Measurements from ENCODE around the gene PLAGL2. TPM values are rescaled to one million over a fixed set of nuclear protein-coding genes. Genes with fewer than 3 reads are reported as not detected.

The PLAGL2 gene
- total and polyA plus RNA-seq, 2 of the 8 experiments (the other 6 are each of a cell fraction or from before 2014, with no cell fraction given), result 20.6 to 25.4 TPM

- Histone ChIP-seq H3K9ac (replicated peaks in 1 of 4; ENCODE audit: extremely low read depth in 1 of 4, low read depth in 3 of 4, low read length in 3 of 4) (no peak overlapping the region), H4K8ac (ENCODE audit: extremely low read depth, insufficient read depth, low read length) (no peak overlapping the region), H2BK120ac (replicated peaks; ENCODE audit: low read depth, low read length) (no peak overlapping the region), H2AFZ (ENCODE audit: low read length) (no peak overlapping the region), H3K79me1 (ENCODE audit: low read depth, low read length) (no peaks in the 10 kb centered on the region), H3K18ac (ENCODE audit: extremely low read depth, low read length) (no peak overlapping the region), H3K9me3 (ENCODE audit: insufficient read depth in 2 of 2, low read depth in 1 of 2, low read length in 1 of 2) (no peaks in the 10 kb centered on the region), H2AK5ac (ENCODE audit: low read depth, low read length) (no peak overlapping the region), H3K4ac (replicated peaks; ENCODE audit: insufficient read length, low read depth, low read length) (no peak overlapping the region), H2BK5ac (ENCODE audit: low read depth, low read length) (no peak overlapping the region), H3K14ac (ENCODE audit: insufficient read length) (no peak overlapping the region), H4K20me1 (replicated peaks in 1 of 2; ENCODE audit: control insufficient read depth in 1 of 2, insufficient read depth in 2 of 2, low read length in 2 of 2) (peaks cover 0 to 1% of the 10 kb centered on the region in 2 experiments), H4K5ac (ENCODE audit: insufficient read length, low read depth, low read length) (no peak overlapping the region), H3K79me2 (ENCODE audit: control insufficient read depth in 1 of 2, insufficient read depth in 2 of 2, low read length in 2 of 2) (no peaks in the 10 kb centered on the region), H3K23ac (ENCODE audit: insufficient read length) (no peak overlapping the region), H3K27me3 (replicated peaks in 1 of 4; ENCODE audit: control insufficient read depth in 3 of 4, extremely low read depth in 1 of 4, insufficient read depth in 3 of 4, low read length in 3 of 4) (no peaks in the 10 kb centered on the region), H3K36me3 (ENCODE audit: control insufficient read depth in 2 of 4, insufficient read depth in 4 of 4, low read length in 3 of 4) (peaks cover 17 to 40% (median 30%) of the 10 kb centered on the region in 4 experiments; a peak in 6 of 8 replicates), H3K27ac (ENCODE audit: low read depth, low read length) (no peak overlapping the region), H2BK12ac (ENCODE audit: low read depth, low read length) (no peak overlapping the region), H3K23me2 (ENCODE audit: low read depth, low read length) (no peaks in the 10 kb centered on the region), H4K91ac (replicated peaks; ENCODE audit: insufficient read length, low read length) (no peak overlapping the region), H3K4me1 (replicated peaks in 1 of 4; ENCODE audit: control insufficient read depth in 3 of 4, insufficient read depth in 4 of 4, low read length in 3 of 4) (peaks cover 0 to 7% (median 4%) of the 10 kb centered on the region in 4 experiments; a peak in 4 of 7 replicates), H2BK20ac (ENCODE audit: low read length) (no peak overlapping the region), H3K4me3 (ENCODE audit: extremely low read depth in 1 of 4, insufficient read depth in 2 of 4, low read depth in 3 of 4, low read length in 4 of 4) (no peak overlapping the region), H2BK15ac (ENCODE audit: low read length) (no peak overlapping the region; the same call in 1 of the 2 replicates), H3K56ac (replicated peaks; ENCODE audit: insufficient read length, low read depth, low read length) (no peak overlapping the region), H3K4me2 (ENCODE audit: insufficient read depth in 1 of 2, low read depth in 2 of 2, low read length in 2 of 2) (no peak overlapping the region)
- FAIRE-seq (no peak), DNase-seq (ENCODE audit: low read depth in 1 of 2, low spot score in 2 of 2) (no peak)
- 84% methylated on average over 3 of the region's 3 CpGs; no CpG with 5 or more reads in 1 of the 2 experiments for WGBS, 2 experiments (ENCODE audit: extremely low coverage in 1 of 2, insufficient coverage in 1 of 2, insufficient read length in 1 of 2, insufficient replicate concordance in 2 of 2, low coverage in 1 of 2, low lambda C conversion rate in 2 of 2, missing lambda C conversion rate in 1 of 2)
- CTCF ChIA-PET (ENCODE audit: partially characterized antibody), result interaction anchor here (1.1 kb wide), 1 partner anchor 103 kb away, joined by 3 read pairs; no protein-coding TSS in a partner anchor
- POLR2A ChIA-PET (ENCODE audit: partially characterized antibody), result interaction anchor here (1.2 to 1.5 kb wide), 2 partner anchors 13 to 21 kb away, joined by 4 read pairs; no protein-coding TSS in a partner anchor
- TF ChIP-seq RNF2 (IDR thresholded peaks at IDR 0.05; ENCODE audit: borderline replicate concordance, low read depth, low read length, missing control alignments, poor library complexity, severe bottlenecking), result no peak
- TF ChIP-seq TAF1 (IDR thresholded peaks at IDR 0.05; ENCODE audit: low read depth, low read length), result no peak
- no peak for TF ChIP-seq JUN (IDR thresholded peaks at IDR 0.05; ENCODE audit: low read depth, low read length)
- no peak for TF ChIP-seq CTBP2 (IDR thresholded peaks at IDR 0.05; ENCODE audit: borderline replicate concordance, insufficient read depth, insufficient read length, low read length)
- no peak for TF ChIP-seq EP300 (IDR thresholded peaks at IDR 0.05; ENCODE audit: borderline replicate concordance in 1 of 2, low read depth in 2 of 2, low read length in 2 of 2)
- TF ChIP-seq SP2 (IDR thresholded peaks at IDR 0.05; ENCODE audit: low read length), result no peak
- no peak for TF ChIP-seq SRF (IDR thresholded peaks at IDR 0.05; ENCODE audit: low read depth, low read length)
- TF ChIP-seq SIN3A (conservative IDR thresholded peaks at IDR 0.05 in 1 of 2, IDR thresholded peaks at IDR 0.05 in 1 of 2; ENCODE audit: low read depth in 1 of 2, low read length in 2 of 2), result no peak
- TF ChIP-seq SUZ12 (IDR thresholded peaks at IDR 0.05; ENCODE audit: low read length), result no peak
- TF ChIP-seq GABPA (IDR thresholded peaks at IDR 0.05; ENCODE audit: borderline replicate concordance, insufficient read depth, low read length), result no peak
- TF ChIP-seq KDM4A (IDR thresholded peaks at IDR 0.05; ENCODE audit: low read depth, low read length, severe bottlenecking), result no peak
- no peak for TF ChIP-seq SAP30 (IDR thresholded peaks at IDR 0.05; ENCODE audit: insufficient read depth, insufficient replicate concordance, low read length)
These were observed 28.5 kb upstream of the PLAGL2 start for GRCh38 chr20:32236048-32236533.

Data from H1 (cell line).